Stimulated activated CD4-positive, alpha-beta T cell treated with anti-CD3 and anti-CD28 coated beads, TNF-alpha, amount 100 ng/mL, for 4 hours (primary cell): ENCODE results near the gene HINT2.

Experiments
- DNase-seq, 3 experiments: peaks; one replicate each; pipeline ENCODE4 v3.0.0-alpha.2; 2020; ENCODE audit warnings: low read depth in 3 of 3

HINT2 gene

DNA sequence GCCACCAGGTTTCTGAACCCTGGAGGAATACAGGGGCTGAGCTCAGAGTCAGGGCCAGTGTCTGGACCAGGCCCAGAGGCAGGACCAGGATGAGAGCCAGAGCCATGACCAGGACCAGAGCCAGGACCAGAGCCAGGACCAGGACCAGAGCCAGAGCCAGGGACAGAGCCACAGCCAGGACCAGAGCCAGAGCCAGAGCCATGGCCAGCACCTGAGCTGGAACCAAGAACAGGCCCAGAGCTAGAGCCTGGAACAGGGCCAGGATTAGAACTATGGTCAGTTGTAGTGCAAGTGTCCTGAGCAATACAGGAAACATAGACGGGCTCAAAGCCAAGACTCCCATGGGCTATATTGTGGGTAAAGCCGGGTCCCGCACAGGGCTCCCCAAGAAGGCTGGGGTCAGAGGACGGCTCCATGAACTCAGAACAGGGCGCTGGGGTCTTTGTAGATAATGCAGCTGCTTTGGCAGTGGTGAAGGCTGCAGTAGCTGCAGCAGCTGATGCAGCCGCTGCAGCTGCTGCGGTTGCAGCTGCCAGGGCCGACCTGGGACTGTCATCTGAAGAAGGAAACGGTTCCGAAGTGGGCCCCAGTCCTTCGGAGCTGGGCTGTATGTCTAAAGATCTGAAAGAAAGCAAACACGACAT is 3.3 kb downstream of the HINT2 start:
- no peak for DNase-seq

DNA sequence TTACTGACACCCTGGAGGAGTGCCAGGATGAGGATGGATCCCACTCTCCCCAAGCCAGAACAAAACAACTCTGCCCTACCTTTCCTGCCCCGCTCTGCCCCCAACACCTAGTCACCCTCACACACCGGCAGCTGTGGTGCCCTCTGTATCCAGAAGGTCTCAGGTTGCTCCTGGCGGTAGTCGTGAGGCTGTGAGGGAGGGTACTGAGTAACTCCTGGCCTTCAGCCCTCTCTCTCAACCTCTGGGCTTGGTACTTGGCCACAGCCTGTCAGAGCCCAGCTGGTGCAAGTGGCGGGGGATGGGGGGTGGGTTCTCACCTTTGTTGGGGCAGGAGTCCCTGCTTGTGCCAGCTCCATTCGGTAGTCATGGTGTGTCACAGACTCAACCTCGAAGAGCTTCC is 4.7 kb downstream of the HINT2 start:
- no peak for DNase-seq

DNA sequence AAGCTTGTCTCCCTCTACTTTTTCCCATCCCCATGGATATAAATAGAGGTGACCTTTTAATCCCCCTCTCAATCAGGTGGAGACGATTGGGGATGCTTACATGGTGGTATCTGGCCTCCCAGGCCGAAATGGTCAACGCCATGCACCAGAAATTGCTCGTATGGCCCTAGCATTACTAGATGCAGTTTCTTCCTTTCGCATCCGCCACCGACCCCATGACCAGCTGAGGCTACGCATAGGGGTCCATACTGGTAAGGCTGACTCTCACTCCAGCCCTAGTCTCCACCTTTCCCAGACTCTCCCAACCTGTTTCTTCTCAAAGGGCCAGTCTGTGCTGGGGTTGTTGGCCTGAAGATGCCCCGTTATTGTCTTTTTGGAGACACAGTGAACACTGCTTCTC is 6.4 kb downstream of the HINT2 start:
- no peak for DNase-seq

DNA sequence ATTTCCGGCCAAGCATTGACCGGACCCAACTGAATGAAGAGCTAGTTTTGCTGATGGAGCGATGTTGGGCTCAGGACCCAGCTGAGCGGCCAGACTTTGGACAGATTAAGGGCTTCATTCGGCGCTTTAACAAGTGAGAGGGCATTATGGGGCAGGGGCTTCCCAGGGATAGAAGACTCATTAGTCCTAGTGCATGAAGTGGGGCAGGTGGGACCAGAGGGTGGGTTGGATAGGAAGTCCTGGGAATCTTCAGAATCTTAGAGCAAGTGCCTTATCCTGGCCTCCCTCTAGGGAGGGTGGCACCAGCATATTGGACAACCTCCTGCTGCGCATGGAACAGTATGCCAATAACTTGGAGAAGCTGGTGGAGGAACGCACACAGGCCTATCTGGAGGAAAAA is 8.7 kb downstream of the HINT2 start:
- no peak for DNase-seq

DNA sequence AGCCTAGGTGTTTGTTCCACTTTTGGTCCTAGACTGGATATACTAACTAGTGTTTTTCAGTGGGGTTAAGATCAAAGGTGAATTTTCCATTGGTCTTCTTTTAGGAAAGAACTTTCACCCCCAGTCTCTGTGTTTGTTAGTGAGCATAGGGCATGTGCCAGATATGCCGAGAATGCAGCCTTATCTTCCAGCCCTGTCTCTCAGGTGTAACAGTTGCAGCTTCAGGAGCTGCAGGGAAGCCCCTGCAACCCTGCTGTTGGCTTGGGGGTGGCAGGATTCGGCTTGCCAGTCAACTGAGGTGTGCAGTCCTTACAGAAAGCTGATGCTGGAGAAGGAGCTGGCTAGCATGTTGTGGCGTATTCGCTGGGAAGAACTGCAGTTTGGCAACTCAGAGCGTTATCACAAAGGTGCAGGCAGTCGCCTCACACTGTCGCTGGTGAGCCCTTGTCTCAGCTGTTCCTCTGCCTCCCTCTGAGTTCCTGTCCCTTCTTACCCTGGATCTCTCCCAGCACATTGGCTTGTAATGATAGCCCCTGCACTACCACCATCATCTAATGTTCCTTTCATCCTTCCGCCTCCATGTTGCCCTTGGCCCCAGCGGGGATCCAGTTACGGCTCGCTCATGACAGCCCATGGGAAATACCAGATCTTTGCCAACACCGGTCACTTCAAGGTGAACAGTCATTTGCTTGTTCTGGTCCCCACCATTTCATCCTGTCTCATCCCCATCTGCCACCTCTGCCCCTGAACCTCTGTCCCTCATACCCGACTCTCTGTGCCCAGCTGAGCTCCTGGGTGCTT is 13.3 kb downstream of the HINT2 start:
- no peak for DNase-seq

DNA sequence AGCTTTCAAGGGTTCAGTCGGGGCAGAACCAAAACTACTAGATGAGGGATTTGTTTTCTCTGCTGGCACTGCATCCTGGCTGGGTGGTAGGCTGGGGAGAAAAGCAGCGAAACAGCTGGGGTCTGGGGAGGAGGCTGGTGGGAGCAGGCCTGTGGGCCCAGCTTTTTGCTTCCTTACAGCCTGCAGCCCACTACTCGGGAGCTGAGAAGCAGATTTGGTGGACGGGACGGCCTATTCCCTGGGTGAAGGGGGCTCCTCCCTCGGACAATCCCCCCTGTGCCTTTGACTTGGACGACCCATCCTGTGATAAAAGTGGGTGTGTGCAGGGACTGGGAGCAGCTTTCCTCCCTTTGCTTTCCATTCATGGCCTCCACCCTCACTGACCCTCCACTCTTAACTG is 14.3 kb downstream of the HINT2 start:
- DNase-seq, result no peak

DNA sequence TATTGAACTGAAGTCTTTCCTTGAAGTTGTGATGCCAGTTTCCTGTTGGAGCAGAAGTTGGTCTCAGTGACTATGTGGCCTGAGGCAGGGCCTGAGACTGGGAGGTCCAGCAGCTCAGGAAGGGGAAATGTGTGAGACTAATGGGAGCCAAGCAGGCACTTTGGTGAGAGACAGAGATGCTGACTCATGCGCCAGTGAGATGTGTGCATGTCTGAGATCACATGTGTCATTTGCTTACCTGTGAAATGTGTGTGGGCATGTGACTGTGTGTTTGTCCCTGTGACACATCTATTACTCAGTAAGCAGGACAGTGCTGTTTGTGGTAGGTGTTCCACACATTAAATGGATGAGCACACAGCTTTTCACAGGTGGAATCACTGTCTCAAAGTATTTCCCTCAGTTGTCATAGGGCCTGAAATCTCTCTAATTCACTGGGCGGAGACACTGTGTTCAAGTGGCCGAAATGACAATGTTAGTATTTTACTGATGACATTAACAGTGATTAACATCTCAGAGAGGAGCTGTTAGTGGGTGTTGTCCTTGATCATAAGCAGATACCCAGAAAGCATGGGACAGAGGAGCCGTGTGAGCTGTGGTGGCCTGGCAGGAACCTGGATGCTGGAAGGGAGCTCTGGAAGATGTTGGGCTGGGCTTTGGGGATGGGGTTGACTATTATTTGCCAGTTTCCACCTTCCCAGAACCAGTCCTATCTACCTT is 16.0 kb downstream of the HINT2 start:
- no peak for DNase-seq

DNA sequence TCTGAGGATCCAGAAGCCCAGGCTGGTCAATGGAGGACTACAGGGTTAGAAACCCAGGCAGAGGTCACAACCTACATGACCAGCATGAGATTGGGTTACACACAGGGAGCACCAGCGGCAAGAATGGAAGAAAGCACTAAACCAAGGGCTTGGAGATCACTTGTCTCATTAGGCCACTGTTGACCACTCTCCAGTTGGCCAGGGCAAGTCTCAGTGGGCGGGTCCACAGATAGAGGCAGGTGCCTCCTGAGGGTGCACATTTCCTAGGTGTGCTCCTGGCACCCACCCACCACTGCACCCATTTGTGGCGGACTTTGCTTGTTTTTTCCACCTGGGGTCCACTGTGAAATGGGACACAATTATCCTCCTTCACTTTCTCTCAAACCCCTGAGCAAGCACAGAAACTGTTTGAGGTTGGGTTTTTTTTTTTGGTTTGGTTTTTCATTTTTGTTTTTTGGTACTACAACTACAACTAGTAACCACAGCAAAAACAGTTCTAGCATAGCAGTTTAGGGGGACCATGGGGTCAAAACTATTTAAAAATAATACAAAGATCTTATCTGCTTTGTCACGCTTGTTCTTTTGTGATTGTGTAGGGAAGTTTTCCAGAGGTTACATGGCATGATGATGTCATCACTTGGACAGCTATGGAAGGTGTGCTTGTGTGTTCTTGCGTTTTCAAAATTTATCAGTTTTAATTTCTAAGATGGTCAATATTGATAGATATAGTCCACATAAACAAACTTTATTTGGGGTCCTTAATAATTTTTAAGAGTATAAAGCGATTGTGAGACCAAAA is 17.3 kb downstream of the HINT2 start:
- no peak for DNase-seq

DNA sequence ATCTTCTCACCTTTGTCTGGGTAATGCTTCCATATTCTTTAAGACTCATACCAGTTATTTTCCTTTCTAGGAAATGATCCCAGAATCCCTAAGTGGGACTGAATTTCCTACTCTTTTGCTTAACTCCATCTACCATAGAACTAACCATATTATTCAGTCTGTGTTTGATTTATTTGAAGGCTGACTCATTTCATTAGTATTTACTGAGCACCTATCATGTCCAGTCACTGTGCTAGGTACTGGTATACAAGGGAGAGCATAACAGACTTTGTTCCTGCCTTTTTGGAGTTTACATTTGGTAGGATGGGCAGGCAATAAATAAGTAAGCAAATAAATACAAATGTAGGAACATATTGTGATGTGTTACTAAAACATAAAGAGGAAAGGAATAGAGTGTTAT is 19.1 kb downstream of the HINT2 start:
- no peak for DNase-seq

DNA sequence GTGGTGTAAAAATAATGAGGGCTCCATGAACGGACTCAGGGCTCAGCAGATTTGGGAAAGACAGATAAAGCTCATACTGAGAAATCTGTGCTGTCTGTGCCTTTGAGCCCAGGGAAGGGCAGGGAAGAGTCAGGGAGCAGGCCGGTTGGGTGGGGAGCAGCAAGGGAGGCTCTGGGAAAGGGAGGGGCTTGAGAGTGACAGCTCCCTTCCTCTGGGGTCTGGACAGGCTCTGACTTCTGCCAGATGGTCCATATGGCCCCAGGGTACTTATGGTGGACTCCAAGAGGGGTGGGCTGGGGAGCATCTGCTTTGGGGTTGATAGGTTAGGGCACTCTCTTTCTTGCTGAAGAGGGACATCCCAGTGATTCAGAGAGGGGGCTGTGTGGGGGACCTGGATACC is 21.4 kb downstream of the HINT2 start:
- DNase-seq, result no peak

DNA sequence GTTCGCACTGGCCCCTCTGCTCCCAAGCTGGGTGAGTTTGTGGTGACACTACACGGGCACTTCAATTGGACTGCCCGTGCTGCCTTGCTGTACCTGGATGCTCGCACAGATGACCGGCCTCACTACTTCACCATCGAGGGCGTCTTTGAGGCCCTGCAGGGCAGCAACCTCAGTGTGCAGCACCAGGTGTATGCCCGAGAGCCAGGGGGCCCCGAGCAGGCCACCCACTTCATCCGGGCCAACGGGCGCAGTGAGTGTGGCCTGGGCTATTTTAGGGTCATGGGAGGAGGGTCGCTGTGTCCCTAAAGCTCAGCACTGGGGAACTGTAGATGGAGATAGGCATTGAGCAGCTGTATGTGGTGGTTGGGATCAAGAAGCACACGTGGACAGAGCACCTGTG is 22.0 kb downstream of the HINT2 start:
- no peak for DNase-seq

DNA sequence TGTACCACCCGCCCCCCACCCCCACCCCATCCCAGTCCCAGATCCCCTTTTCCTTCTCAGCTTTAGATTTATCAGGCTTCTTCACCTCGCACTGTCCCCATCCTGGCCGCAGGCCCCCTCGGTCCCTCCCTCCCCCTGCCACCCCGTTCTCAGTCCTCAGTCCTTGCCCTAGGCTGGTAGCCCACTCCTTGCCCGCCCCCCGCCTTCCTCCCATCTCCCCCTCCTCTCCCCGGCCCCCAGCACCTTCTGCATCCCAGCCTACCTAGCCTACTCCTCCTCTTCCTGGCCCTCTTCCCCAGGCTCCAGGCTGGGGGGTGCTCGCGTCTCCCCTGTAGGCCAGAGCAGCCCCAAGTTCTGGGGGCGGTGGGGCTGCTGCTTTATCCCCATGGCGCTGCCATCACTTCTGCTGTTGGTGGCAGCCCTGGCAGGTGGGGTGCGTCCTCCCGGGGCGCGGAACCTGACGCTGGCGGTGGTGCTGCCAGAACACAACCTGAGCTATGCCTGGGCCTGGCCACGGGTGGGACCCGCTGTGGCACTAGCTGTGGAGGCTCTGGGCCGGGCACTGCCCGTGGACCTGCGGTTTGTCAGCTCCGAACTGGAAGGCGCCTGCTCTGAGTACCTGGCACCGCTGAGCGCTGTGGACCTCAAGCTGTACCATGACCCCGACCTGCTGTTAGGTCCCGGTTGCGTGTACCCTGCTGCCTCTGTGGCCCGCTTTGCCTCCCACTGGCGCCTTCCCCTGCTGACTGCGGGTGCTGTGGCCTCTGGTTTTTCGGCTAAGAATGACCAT is 22.6 kb downstream of the HINT2 start:
- DNase-seq, result no peak

DNA sequence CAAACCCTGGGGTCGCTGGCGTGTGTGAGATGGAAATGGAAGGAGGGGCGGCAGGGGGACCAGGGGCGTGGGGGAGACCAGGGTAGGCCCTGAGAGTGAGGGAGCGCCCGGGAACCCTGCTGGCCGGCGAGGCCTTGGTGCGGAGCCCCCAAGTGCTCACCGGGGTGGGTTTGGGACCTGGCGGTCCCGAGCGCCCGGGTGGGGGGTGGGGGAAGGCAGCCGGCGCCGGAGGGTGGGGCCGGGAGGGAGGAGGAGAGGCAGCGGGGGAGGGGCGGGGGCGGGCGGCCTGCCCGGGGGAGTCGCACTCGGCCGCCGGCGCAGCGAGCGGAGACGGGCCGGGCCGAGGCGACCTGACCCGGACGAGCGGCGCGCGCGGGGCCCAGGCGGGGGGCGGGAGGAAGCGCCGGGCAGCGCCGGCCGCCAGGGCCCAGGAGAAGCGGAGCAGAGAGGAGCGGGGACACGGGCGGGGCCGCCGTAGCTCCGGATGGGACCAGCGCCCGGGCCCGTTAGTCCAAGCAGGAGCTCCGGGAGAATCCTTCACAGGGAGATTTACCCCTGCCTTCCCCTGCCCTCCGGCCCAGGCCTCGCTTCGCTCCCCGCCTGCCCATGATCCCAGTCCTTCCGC is 23.4 kb downstream of the HINT2 start, which contains the start of gene NPR2:
TSS of gene NPR2 (plus strand) at position 295 of the 625 bp plus-strand sequence. CDS start 818 bp downstream, outside the sequence.
- DNase-seq, result no peak

DNA sequence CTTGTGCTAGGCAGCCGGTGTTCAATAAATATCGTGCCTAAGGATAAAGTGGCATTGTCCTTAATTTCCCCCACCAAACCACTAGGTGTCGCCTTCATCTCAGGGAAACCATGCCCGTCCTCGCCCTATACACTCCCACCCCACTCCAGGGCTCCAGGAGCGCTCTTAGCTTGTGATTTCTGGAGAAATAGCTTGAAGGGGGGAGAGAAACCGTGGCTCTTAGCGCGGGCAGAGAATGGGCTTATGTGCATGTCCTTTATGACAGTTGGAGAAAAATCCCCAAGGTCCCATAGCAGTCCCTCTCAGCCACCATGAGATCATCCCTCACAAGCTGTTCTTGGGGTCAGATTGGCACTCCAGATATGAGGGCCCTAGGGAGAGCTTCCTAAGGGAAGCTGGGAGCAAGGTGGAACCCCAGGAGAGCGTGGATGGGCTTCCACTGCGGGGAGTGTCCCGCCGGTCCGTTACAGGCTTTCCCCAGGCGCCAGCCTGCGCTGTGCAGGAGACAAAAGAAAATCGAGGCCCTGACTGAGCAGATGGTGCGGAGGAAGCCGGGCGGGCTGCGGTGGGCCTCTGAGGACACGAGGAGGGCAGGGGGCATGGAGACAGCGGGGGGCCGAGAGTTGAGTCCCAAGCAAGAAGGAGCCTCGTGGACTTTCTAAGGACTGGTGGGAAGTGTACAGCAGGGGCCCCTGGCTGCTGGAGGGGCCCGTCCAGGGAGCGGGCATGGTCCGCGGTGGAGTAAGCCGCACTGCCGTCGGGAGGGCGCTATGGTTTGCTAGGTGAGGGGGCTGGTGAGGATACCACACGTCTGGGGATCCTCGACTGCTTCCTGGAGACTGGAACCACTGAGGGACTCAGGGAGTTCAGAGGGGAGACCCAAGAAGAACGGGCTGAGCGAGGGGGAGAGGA is 24.2 kb downstream of the HINT2 start:
- peak in 2 of 3 experiments; percentile 27 to 32 for DNase-seq

DNA sequence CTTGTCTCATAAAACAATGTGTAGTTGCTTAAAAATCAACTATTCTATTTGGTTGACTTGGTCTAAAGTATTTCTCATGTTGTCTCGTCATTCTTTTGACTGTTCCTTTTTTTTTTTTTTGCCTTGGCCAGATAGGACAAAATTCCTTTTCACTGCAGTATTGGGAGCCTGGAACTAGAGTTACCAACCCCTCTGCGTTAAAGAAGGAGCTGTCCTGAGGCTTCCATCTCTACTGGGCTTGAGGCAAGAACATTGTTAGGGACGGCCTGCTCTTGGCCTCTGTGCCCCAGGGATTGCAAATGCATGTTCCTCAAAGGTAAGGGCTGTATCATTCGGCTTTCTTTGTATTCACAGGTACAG is 24.8 kb downstream of the HINT2 start:
- no peak for DNase-seq

DNA sequence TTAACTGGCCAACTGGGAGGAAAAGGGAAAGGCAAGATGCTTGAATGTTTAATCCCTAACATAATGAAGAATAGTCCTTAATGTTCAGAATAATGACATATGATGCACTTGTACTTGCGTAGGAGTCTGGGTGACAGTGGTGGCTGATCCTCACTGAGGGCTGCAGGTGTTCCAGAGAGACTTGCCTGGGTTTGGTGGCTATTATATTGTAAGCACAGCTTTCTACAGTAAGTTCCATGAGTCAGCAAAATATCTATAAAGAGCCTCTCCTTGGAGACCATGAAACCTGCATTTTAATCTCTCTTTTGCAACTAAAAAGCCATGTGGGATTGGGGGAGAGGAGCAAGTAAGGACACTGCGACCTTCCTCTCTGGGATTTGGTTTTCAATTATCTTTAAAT is 25.3 kb downstream of the HINT2 start:
- no peak for DNase-seq

DNA sequence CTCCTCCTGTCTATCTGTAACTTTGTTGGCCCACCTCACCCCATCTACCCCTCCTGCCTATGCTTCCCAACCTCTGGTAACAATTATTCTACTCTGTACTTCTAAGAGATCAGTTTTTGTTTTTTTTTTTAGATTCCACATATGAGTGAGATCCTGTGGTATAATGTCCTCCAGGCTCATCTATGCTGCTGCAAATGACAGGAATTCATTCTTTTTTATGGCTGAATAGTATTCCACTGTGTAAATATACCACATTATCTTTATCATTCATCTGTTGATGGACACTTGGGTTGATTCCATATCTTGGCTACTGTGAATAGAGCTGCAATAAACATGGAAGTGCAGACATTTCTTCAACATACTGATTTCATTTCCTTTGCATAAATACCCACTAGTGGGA is 31.4 kb downstream of the HINT2 start:
- no peak for DNase-seq

DNA sequence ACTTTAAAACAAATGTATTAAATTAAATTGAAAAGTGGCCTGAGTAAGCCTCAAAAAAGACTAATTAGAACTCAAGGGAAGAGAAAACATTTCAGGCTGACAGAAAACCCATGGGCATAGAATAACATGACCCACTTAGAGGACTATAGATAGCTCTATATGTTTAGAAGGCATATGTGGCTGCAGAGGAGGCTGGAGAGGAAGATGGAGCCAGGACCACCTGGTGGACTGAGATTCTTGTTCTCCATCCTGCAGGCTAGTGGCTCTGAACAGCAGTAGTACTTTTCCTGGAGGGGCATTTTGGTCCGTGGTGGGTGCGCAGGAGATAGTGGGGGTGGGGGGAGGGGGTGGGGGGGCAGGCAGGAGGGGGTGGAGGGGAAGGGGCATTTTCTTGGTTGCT is 33.8 kb downstream of the HINT2 start:
- no peak for DNase-seq

DNA sequence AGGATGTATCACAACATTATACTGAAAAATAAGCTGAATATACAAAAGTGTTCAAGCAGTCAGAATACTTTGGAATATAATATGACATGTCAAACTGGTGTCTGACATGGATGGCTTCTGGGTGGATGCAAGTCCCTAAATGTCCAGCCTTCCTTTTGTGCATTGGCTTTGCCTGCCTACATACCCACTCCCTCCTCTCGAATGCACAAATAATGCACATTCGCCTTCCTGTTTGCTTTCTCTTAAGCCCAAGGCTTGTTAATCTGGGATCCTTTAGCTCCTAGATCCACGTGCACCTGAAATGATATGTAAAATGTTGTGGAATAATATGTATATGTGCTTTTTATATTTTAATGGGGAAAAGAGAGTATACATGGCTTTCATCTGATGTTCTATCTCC is 36.3 kb downstream of the HINT2 start:
- no peak for DNase-seq

DNA sequence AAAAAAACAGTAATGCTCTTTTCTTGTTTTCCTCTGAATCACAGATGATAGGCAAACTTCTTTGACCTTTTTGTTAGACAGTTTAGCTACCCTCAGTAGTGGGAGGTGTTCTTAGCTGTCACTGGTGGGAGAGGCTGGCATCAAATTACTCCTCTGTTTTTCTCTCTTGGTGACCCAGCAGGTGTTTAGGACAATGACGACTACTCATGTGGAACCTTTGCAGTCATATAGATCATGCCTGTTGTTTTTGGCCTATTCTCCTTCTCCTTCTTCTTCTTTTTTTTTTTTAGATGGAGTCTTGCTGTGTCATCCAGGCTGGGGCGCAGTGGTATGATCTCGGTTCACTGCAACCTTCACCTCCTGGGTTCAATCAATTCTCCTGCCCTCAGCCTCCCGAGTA is 38.8 kb downstream of the HINT2 start:
- no peak for DNase-seq
